Esophagus mucosa (tissue), 1 donor: ENCODE measurements around the gene RNF220. TPM values are rescaled to one million over a fixed set of nuclear protein-coding genes. Genes with fewer than 3 reads are reported as not detected.
A peak's percentile ranks its signal among the peaks of the same experiment; 100 is the strongest.
"Not testable (repeated sequence)": the region's sequence is repeated elsewhere in the genome, so short reads cannot be mapped to it uniquely, and the experiment has no call there.

Source experiments
- ATAC-seq: fragments of 200-7000 bp; cut with Tn5 transposase; one replicate; pipeline ENCODE4 v1.9.1; 2020
- total RNA-seq: library from RNA; stranded (reverse); gene quantifications from one replicate; pipeline ENCODE4 v1.2.4, GENCODE V29; 2023
- donor health status: DM: yes; HTN: yes; CAD: no.

RNF220 gene
- total RNA-seq, 1 donor from 2014 or later: 29.4 TPM

DNA sequence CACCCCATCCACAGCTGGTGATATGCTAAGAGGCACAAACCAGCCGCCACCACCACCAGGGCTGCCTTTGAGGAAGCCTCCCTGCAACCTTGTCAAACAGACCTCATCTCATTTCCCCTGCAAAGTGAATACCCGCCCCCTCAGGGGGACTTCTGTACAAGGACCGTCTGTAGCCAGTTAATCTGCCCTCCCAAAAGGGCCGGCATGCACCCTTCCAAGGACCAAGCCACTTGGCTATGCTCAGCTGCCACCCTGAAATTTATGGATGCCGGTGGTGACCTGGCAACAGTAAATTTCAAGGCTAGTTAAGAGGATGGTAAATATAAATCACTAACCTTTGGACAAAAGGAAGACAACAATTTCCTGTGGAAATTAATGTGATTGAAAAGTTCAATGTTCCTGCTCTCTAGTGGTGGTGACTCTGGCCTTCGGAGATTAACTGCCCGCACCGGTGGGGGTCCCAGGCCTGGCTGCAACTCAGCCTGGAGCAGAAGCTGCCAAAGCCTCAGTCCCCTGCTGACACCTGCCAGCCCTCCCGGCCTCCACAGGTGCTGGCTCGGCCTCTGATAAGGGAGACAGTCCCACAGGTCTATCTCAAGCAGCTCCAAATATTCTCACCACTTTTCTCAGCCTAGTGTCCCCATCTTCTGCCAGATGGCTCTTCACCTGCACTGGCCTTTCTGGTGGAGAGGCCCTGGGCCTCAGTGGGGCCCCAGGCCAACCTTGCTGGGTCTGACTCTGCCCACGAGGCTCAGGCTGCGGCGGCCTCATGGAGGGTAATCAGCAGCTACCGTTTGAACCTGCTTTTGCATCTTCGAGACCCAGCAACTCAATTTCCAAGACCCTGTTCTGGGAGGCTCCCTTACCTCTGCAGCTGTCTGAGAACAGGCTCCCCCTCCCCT, 257.0 kb downstream of the RNF220 start:
- ATAC-seq: no peak

DNA sequence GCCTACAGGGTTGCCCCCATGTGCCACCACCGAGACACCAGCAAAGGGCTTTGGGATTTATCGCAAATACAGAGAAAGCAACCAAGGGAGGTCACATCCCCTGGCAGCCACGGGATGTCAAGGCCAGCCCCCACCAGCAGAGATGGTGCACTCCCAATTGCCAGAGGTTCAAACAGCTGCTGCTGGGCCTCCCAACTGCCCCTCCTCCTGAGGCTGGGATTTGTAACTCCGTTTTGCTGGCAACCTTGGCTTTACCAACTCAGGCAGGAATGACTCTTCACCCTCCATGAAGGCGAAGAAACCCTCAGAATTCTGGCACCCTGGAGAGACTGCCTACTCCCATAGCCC, 257.6 kb downstream of the RNF220 start:
- ATAC-seq: no peak

DNA sequence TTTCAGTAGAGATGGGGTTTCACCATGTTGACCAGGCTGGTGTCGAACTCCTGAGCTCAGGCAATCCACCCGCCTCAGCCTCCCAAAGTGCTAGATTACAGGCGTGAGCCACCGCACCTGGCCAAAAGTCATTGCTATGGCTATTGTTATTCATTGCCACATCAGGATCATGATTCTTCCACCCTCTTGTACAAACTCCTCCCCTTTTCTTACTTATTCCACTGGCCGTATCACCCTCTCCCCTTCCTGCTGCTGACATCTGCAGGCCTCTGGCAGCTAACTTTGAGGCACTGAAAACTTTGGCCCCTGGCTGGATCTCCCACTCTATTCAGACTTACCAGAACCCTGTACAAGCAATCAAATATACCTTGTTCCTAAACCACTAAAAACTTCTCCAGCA, 258.4 kb downstream of the RNF220 start:
- ATAC-seq: no peak

DNA sequence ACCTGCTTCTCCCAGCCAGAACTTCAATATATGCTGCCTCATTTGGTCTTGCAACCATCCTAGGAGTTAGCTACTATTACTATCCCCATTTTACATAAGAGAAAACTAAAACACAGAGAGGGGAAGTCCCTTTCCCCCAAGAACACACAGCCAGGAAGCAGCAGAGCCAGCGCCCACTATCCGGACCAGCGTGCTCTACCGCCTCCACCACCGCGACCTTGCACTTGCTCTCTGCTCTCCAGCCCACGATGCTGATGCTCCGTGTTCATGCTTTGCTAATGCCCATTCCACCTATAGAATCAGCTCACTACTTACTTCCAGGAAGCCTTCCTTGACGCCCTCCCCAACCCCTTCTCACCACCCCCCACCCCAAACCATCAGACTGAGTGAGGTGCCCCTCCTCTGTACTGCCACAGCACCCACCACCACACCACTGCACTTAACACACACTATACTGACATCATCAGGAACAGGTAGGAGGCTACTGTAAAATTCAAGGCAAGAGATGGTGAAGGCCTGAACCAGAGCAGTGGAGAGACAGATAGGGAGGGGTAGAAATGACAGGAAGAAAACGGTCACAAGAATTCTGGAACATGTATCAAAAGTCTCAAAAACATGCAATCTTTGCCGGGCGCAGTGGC, 259.8 kb downstream of the RNF220 start:
- no peak for ATAC-seq

DNA sequence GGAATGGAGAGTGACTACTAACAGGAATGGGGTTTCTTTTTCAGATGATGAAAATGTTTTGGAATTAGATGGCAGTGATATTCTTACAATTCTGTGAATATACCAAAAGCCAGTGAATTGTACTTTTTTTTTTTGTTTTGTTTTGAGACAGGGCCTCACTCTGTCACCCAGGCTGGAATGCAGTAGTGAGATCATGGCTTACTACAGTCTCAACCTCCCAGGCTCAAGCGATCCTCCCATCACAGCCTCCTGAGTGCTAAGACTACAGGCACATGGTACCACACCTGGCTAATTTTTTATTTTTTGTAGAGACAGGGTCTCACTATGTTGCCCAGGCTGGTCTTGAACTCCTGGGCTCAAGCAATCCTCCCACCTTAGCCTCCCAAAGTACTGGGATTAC, 261.7 kb downstream of the RNF220 start:
- ATAC-seq: not testable (repeated sequence)

DNA sequence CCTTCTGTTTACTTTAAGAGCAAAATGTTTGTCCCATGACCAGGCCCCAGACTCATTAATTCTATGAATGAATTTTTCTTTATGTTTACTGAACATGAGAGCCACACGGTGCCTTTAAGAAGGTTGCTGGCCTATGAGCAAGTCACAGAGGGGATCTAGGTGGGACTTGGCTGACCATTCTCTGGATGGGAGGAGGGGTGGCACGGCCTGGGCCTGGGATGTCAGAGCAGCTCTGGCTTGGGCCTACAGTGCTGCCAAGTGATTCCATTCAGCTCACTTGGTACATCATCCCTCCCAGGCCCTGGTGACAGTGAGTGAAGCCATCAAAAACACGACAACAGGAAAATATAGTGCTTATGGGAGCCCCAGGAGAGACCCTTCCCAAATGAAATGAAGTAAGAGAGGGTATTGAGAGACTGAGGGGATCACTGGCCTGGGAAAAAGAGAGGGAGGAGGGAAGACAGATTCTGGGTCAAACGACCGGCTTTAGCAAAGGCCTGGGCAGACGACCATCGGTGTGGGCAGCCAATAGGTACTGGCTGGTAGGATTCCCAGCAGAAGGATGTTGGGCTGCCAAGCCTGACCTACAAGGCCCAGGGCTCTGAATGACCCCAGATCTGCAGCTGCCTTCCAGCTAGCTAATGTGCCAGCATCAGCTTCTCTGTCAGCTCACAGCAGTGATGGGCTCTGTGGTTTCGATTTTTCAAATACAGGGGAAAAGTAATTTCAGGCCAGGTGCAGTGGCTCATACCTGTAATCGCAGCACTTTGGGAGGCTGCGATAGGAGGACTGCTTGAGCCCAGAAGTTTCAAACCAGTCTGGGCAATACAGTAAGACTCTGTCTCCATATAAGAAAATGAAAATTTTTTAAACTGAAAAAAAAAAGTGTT, 265.9 kb downstream of the RNF220 start:
- no peak for ATAC-seq

DNA sequence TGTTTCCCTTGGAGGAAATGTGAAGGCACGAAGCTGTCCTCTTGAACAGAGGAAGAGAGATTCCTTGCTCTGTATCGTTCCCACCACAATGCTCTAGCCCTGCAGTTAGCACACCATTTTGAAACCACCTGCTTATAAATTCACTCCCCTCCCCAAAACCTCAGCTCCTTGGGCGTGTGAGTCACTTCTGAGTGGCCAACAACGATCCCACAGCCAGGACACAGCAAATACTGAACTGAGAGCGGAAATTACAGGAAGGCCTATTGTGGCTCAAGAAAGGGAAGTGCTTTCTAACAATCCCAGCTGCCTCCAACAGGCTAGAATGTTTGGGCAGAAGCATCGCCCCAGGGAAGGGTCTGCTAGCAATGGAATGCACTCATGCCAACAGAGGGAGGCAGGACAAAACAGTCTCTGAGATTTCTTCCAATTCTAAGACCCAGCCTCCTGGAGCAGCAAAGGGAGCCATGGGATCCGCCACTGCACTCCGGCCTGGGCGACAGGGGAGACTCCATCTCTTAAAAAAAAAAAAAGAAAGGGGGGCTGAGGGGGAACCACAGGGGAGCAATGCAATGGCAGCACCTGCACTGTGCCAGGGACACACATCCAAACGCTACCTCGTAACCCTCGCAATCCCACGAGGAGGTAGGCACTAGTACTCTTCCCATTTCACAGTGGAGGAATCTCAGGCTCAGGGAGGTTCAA, 267.4 kb downstream of the RNF220 start:
- ATAC-seq: no peak

DNA sequence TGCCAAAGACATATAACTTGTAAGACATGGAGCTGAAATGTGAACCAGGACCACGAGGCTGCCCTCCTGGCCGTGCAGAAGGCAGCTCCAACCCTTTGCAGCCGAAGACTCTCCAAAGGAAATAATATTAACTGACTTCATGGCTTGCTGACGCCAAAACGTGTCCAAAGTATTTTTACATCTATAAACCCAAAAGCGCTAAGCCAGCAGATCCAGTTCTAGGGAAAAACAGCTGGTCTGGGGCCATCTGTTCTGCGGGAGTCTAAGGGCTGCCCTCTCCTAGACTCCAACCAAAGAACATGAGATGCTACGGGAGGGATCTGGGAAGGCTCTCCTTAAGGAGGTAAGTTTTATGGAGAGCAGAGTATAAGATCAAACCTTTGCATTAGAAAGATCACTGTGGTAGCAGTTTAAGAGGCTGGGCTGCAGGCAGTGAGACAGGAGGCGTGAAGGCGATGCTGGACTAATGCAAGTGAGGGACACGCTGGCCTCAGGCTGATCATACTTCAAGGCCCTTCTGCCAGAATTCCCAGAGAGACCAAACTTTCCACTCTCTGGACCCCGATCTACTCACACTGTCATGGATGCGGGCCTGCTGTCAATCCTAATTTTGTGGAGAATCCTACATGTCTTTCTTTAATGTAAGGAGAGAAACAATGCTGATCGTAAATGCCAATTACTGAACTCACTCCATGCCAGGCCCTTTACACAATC, 268.1 kb downstream of the RNF220 start:
- ATAC-seq: no peak

DNA sequence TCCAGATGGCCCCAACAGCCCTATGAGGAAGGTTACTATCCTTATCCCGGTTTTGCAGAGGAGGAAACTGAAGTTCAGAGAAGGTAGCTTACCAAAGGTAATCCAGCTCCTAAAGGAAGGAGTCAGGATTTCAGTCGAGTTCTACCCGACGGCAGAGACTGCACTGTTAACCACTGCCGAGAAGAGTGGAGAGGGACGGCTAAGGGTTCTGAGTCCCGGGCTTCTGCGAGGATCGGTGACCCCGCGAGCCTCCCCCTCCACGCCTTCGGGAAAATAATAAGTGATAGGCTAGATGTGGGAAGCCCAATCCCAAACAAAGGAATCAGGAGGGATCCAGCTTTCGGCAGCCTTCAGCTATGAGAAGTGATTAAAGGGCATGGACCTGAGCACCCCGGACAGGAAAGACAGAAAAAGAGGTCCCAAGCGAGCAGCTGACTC, 268.6 kb downstream of the RNF220 start:
- ATAC-seq: no peak

DNA sequence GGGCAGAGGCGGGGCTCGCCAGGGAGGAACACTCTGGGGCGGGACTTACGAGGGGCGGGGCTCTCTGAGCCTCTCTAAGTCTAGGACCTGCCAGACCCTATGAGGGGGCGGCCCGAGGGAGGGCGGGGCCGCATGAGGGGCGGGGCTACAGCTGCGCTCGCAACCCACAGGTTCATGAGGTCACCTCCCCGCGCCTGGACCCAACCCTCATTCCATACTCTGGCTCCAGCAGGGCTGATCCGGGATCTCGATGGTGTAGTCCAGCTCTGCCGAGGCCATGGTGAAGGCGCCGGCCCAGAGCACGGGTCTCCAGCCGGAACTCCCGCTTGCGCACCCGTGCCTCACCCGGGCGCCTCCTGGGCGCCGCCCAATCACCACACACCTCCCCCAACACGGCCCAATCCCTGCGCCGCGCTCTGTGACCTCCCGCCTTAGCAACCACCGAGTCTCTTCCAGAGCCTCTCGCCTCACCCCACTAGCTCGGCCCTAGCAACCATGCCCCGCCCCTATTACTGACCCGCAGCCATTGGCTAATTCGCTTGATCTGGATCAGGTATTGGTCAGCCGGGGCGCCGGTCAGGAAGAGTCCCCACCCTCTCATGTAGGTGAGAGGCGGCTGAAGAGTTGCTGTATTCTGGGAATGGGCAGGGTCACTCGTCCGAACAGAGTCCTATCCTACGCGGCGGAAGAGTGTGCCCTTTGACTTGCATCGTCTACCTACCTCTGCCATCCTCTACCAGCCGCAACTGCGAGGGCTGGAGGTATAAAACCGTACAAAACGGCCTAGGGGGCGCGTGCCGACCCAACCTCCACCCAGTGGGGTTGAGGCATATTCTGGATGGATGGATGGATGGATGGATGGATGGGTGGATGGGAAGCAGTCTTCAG, 269.3 kb downstream of the RNF220 start, which contains the start of the genes ARMH1 and TMEM53:
Gene ARMH1 (plus strand): TSS at position 602 of the 888 bp plus-strand sequence. CDS start 14,984 bp downstream, outside the sequence.
Gene TMEM53 (minus strand): TSS at position 369 of the 888 bp plus-strand sequence. CDS start 90 bp downstream, at position 279.
- peak; percentile 98 for ATAC-seq

DNA sequence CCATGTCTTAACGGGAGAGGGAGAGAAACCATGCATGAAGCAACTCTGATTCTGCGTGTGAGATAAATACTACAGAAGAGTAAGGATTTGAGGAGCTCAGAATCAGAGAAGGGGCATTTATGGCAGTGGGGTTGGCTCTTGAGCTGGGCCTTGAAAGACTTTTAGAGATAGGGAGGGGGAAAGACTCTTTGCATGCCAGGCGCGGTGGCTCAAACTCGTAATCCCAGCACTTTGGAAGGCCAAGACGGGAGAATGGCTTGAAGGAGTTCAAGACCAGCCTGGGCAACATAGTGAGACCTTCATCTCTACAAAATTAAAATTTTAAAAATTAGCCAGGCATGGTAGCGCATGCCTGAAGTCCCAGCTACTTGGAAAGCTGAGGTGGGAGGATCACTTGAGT, 270.1 kb downstream of the RNF220 start:
- no peak for ATAC-seq

DNA sequence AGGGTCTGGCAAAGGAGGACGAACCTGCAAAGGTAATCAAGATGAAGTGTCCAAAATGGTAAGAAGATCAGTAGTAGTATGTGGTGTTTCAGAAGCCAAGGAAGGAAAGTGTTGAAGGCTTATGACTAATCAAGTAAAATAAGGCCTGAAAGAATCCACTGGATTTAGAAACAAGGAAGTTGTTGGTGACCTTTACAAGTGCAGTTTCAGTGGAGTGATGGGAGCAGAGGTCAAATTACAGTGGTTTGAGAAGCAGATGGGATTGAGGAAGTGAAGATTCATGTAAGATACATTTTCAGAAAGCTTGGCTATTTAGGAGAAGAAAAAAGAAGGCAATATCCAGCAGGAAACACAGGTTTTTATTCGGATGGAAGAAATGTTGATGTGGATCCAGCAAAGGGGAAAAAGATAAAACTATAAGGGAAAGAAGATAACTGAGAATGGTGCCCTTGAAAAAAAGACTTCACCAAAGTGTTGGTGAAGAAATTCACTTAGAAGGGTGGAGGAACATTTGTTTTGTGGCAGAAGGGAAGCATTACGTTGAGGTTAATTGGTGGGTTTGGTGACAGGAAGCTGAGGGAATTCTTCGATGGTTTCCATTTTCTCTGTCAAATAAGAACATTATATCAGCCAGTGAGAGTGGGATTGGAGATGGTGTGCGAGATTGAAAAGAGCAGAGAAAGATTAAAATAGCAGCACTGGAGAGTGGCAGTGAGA, 271.6 kb downstream of the RNF220 start:
- ATAC-seq: no peak

DNA sequence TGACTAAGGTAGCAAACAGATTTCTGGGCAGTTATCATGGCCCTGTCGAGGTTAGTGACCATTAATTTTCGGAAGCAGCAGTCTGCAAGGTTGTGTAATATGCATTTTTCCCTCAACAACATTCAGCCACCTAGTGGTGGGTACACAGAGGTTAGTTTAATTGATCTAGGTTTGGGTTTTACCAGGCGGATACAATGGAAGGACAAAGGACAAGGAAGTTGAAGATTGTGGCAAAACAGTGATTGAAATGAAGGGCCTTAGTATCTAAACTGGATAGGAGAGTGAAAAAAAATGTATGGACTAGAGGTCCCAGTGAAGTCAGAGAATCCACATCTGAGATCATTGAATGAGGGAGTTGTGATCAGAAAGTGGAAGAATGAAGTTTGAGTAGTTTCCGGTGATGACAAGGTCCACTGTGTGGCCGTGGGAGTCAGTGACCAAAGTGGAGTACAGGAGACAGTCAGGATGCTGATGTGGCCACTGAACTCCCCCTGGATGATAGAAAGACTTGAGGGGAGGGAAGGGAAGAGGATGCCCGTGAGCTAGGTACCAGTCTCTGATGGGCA, 272.2 kb downstream of the RNF220 start:
- no peak for ATAC-seq

DNA sequence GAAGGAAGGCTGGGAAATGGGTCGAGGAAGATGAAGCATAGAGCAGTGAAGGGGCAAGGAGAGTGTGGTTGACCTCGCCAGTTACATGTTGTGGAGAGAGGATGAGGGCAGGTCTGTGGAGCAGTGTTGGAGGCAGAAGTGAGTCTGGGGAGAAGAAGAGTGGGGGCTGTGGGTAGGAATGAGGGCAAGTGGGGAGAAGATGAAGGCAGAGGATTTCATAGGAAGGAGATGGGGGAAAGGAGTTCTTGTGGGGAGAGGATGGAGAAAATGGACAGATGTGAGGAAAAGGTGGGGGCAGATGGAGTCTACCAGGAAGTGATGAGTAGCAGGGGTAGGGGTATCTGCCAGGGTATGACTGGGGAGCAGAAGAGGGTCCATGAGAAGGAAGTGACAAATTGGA, 273.1 kb downstream of the RNF220 start:
- ATAC-seq: no peak

DNA sequence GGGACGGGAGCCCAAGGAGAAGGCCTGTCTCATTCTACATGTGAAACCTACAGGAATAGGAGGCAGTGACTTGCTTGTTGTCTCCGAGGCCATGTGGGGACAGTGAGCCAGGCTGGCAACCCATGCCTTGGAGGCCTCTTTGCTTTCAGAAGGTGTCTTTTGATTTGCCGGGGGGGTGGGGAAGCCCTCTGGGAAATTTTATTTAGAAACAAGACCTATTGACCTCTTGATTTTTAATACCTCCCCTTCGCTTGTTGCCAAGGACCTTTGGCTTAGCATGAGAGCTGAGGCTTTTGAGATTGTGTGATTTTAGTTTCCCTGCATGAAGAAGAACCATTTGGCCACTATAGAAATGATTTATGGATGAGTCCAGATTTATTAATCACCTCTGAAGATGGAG, 273.6 kb downstream of the RNF220 start:
- no peak for ATAC-seq

DNA sequence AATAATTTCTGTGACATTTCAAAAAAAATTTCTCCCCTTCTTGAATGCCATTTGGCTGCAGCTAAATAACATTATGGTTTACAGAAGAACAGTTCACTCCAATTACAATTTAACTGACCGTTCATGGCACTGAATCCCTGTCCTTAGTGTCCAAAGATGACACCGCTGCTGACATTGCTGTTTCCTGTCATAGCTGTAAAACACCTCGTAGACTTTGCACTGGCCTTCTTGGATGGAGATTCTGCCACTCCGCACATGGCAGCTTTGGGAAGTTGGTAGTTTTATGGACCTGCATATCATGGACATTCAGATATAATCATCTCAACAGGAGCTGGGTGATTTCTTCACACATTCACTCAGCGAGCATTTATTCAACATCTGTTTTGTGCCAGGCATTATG, 274.4 kb downstream of the RNF220 start:
- no peak for ATAC-seq

DNA sequence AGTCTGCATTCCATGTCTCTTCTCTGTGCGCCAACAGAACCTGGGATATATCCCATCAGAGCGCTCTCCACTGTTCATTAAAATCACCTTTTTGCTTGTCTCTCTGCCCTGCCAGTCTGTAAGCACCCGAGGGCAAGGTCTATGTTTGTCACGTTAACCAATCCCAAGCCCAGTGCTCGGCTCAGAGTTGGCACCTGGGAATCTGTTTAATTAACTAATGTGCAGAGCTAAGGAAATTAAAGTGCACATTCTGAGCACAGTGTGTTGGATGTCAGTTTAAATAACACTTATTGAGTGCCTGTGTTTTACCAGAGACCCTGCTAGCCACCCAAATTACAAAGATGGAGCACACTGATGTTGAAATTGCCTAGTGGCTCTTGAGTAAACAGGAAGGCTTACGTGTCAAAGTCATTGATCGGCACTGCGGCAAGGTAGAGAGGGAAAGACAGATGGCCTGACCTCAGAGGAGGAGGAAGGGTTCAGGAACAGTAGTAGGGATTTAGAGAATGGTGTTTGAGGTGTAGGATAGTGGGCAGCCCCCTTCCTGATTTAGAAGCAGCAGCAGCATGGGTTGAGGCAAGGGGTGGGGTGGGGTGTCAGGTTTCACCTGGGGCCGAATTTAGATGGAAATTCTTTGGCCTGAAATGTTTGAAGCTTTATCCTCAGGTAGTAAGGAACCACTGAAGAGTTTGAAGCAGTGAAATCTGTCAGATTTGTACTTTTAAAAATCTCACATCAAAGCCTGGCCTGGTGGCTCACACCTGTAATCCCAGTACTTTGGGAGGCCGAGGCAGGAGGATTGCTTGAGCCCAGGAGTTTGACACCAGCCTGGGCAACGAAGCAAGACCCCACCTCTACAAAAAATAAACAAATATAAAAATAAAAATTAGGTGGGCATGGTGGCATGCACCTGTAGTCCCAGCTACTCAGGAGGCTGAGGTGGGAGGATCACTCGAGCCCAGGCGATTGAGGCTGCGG, 277.1 kb downstream of the RNF220 start:
- ATAC-seq: no peak

DNA sequence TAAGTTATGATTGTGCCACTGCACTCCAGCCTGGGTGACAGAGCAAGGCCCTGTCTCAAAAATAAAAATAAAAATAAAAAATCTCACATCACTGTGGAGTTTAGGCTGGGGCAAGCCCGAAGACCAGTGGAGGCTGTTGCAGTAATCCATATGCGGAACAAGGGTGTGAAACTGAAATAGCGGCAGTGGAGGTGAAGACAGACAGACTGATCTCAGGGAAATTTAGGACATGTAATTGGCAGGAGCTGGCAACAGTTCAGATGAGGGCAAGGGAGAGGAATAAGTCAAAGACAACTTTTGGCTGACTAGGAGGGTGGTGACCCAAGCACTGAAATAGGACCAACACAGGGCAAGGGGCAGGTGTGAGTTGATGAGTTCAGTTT, 277.8 kb downstream of the RNF220 start:
- ATAC-seq: no peak
